ENCODE data around the gene WNT3. TPM values are rescaled to one million over a fixed set of nuclear protein-coding genes. Genes with fewer than 3 reads are reported as not detected.

WNT3 gene
- total and polyA plus RNA-seq, 10 donors: 0.32 to 0.94 (median 0.67) TPM

- Histone ChIP-seq H3K27me3 (replicated peaks in 1 of 7) (peaks cover 12 to 100% (median 70%) of the 10 kb centered on the region in 7 donors), H3K4me1 (peaks cover 18 to 52% (median 33%) of the 10 kb centered on the region in 6 donors), H3K9me3 (no peaks in the 10 kb centered on the region), H3K27ac (no peak overlapping the region), H3K4me3 (no peak overlapping the region), H3K36me3 (no peaks in the 10 kb centered on the region)
- TF ChIP-seq POLR2AphosphoS5 (IDR thresholded peaks at IDR 0.05) (no peak), POLR2A (IDR thresholded peaks at IDR 0.05) (no peak), CTCF (IDR thresholded peaks at IDR 0.05 in 8 of 11, conservative IDR thresholded peaks at IDR 0.05 in 3 of 11) (no peak)
- intact Hi-C loops (cut with DNase I; ENCODE audit: low total_unique reads): no loop called here
- no peak for DNase-seq
- WGBS, 5 donors: 11 to 18% (median 13%) methylated on average over 22 of the region's 22 CpGs
Measured at GRCh38 chr17:46817151-46817900, 1.2 kb downstream of the WNT3 start.

GRCh38 chr17:46815474-46816353, 2.8 kb downstream of the WNT3 start:
- TF ChIP-seq CTCF (IDR thresholded peaks at IDR 0.05 in 8 of 11, conservative IDR thresholded peaks at IDR 0.05 in 3 of 11): no peak
- no peak for TF ChIP-seq POLR2AphosphoS5 (IDR thresholded peaks at IDR 0.05)
- no peak for TF ChIP-seq POLR2A (IDR thresholded peaks at IDR 0.05)
- no peak overlapping the region for H3K4me3 ChIP-seq
- intact Hi-C loops (cut with DNase I; ENCODE audit: low total_unique reads): no loop called here
- WGBS, 5 donors: 76 to 85% (median 80%) methylated on average over 12 of the region's 12 CpGs
- H3K9me3 ChIP-seq: no peaks in the 10 kb centered on the region
- H3K27ac ChIP-seq: no peak overlapping the region
- H3K36me3 ChIP-seq: no peaks in the 10 kb centered on the region
- no peak for DNase-seq
- peaks cover 18 to 39% (median 28%) of the 10 kb centered on the region in 6 donors for H3K4me1 ChIP-seq
- H3K27me3 ChIP-seq (replicated peaks in 1 of 7): peaks cover 12 to 100% (median 60%) of the 10 kb centered on the region in 7 donors

GRCh38 chr17:46814446-46814845, 4.0 kb downstream of the WNT3 start:
- peaks cover 12 to 93% (median 47%) of the 10 kb centered on the region in 7 donors for H3K27me3 ChIP-seq (replicated peaks in 1 of 7)
- WGBS, 5 donors: 55 to 67% (median 62%) methylated on average over 7 of the region's 7 CpGs

More at GRCh38 chr17:46814446-46814845, 4.0 kb downstream of the WNT3 start:
- H3K36me3 ChIP-seq: no peaks in the 10 kb centered on the region
- H3K9me3 ChIP-seq: no peaks in the 10 kb centered on the region
- H3K27ac ChIP-seq: no peak overlapping the region
- intact Hi-C loops (cut with DNase I; ENCODE audit: low total_unique reads): no loop called here
- H3K4me1 ChIP-seq: peaks cover 12 to 28% (median 21%) of the 10 kb centered on the region in 6 donors
- H3K4me3 ChIP-seq: no peak overlapping the region
- DNase-seq: no peak
- TF ChIP-seq CTCF (IDR thresholded peaks at IDR 0.05 in 8 of 11, conservative IDR thresholded peaks at IDR 0.05 in 3 of 11) (no peak), POLR2AphosphoS5 (IDR thresholded peaks at IDR 0.05) (no peak), POLR2A (IDR thresholded peaks at IDR 0.05) (no peak)

Data from spleen (tissue), 11 donors.